ENCODE data around the gene SLC1A3. TPM values are rescaled to one million over a fixed set of nuclear protein-coding genes. Genes with fewer than 3 reads are reported as not detected.

The SLC1A3 gene
- total RNA-seq, 1 donor from 2014 or later, result 8.5 TPM

DNA sequence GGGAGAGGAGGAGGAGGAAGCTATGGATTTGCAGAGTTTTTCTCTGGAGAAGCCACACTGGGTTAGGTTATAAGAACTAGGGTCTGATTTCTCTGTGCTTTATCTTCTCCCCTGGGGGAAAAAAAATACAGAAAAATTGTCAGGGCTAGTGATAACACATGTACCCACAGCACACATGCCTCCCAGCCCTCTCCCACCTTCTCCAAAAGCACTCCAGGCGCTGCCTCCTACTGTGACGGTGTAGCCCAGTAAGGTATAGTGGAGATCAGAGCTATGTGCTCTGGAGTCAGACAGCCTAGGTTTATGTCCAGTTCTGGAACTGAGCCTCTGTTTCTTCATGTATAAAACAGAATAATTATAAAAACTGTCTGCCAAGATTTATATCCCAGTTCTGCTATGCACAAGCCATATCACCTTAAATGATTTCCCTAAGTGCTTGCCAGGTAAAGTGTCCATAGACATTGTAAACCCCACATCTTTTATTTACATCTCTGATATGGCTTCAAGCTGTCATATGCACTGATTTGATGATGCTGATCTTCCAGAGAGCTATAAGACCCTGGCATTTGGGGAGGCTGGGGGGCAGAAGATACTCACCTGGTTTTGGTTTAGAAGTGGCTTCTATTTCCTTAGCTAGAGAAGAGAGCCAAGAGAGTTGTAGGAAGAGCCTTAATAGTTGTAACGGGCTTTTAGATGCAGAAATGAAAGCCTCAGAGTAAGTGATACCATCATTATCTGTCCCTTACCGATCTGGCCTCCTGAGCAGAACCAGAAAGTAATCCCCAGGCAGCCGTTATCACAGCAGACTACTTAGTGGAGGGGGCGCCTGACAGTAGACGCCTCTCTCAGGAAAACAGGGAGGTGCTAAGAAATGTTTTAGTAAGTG, 7.6 kb downstream of the SLC1A3 start:
- H3K4me1 ChIP-seq, result peaks cover 31% of the 10 kb centered on the region
- no peaks in the 10 kb centered on the region for H4K20me1 ChIP-seq (ENCODE audit: low read depth)
- no peak overlapping the region for H2AFZ ChIP-seq (replicated peaks)
- peaks cover 5% of the 10 kb centered on the region for H3K9me3 Mint-ChIP-seq
- TF ChIP-seq, protein P1, sequence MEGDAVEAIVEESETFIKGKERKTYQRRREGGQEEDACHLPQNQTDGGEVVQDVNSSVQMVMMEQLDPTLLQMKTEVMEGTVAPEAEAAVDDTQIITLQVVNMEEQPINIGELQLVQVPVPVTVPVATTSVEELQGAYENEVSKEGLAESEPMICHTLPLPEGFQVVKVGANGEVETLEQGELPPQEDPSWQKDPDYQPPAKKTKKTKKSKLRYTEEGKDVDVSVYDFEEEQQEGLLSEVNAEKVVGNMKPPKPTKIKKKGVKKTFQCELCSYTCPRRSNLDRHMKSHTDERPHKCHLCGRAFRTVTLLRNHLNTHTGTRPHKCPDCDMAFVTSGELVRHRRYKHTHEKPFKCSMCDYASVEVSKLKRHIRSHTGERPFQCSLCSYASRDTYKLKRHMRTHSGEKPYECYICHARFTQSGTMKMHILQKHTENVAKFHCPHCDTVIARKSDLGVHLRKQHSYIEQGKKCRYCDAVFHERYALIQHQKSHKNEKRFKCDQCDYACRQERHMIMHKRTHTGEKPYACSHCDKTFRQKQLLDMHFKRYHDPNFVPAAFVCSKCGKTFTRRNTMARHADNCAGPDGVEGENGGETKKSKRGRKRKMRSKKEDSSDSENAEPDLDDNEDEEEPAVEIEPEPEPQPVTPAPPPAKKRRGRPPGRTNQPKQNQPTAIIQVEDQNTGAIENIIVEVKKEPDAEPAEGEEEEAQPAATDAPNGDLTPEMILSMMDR (IDR thresholded peaks at IDR 0.05), result no peak
- TF ChIP-seq EZH2 (IDR thresholded peaks at IDR 0.05) (no peak), EZH2phosphoT487 (IDR thresholded peaks at IDR 0.05) (no peak)
- H3F3A ChIP-seq (ENCODE audit: low read depth), result no peaks in the 10 kb centered on the region
- H3K4me1 Mint-ChIP-seq, result peaks cover 11% of the 10 kb centered on the region
- DNase-seq (ENCODE audit: low spot score), result no peak
- peaks cover 48% of the 10 kb centered on the region for H3K36me3 Mint-ChIP-seq
- H3K9me3 ChIP-seq (ENCODE audit: low read depth), result no peaks in the 10 kb centered on the region
- no peak overlapping the region for H3K27ac ChIP-seq
- no peak overlapping the region for H3K4me3 Mint-ChIP-seq
- H3K79me2 ChIP-seq (ENCODE audit: low read depth), result no peaks in the 10 kb centered on the region
- no peaks in the 10 kb centered on the region for H3K27me3 Mint-ChIP-seq (ENCODE audit: insufficient read depth, low read depth)
- no peak overlapping the region for H3K9ac ChIP-seq
- H3K27me3 ChIP-seq, result no peaks in the 10 kb centered on the region
- no peak overlapping the region for H3K4me2 ChIP-seq
- H3K27ac Mint-ChIP-seq, result peak overlapping the region; percentile 14
- no peak overlapping the region for H3K4me3 ChIP-seq
- H3K36me3 ChIP-seq, result no peaks in the 10 kb centered on the region

DNA sequence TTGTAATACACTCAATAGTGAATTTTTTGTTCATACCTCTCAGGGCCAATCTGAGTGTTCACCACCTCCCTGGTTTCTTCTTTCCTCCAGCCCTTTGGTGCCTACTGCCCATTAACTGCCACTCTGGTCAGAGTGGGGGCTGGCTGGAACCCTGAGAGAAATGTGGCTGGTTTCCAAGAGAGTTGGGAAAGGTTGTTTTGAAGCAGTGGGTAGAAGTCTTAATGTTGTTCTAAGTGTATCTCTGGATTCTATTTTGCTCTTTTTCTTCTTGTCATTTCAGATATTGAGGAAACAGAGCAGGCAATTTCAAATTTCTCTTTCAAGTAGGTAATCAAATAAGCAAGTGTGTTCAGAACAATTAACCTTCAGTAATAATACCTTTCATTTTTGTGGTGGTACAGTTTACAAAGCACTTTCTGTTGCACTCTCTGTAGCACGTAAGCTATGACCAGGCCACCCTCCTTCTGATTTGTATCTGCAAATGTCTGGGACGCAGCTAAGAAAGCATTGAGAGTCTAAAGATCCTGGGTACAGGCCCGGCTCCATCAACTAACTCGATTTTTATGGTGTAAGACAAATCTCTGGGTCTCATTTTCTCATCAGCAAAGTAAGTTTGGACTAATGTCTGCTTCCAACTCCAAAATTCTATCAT, 8.4 kb downstream of the SLC1A3 start:
- H3F3A ChIP-seq (ENCODE audit: low read depth), result no peaks in the 10 kb centered on the region
- Mint-ChIP-seq H3K27me3 (ENCODE audit: insufficient read depth, low read depth) (no peaks in the 10 kb centered on the region), H3K36me3 (peaks cover 48% of the 10 kb centered on the region), H3K4me3 (no peak overlapping the region), H3K27ac (no peak overlapping the region), H3K9me3 (peaks cover 5% of the 10 kb centered on the region), H3K4me1 (peaks cover 11% of the 10 kb centered on the region)
- H3K9me3 ChIP-seq (ENCODE audit: low read depth), result no peaks in the 10 kb centered on the region
- H3K36me3 ChIP-seq, result no peaks in the 10 kb centered on the region
- no peak overlapping the region for H2AFZ ChIP-seq (replicated peaks)
- H4K20me1 ChIP-seq (ENCODE audit: low read depth), result no peaks in the 10 kb centered on the region
- no peaks in the 10 kb centered on the region for H3K79me2 ChIP-seq (ENCODE audit: low read depth)
- no peaks in the 10 kb centered on the region for H3K27me3 ChIP-seq
- no peak overlapping the region for H3K27ac ChIP-seq
- H3K4me3 ChIP-seq, result no peak overlapping the region
- DNase-seq (ENCODE audit: low spot score), result no peak
- H3K4me2 ChIP-seq, result no peak overlapping the region
- H3K9ac ChIP-seq, result no peak overlapping the region
- peaks cover 35% of the 10 kb centered on the region for H3K4me1 ChIP-seq
- TF ChIP-seq, protein P1 (IDR thresholded peaks at IDR 0.05), result no peak
- TF ChIP-seq EZH2phosphoT487 (IDR thresholded peaks at IDR 0.05) (no peak), EZH2 (IDR thresholded peaks at IDR 0.05) (no peak)

DNA sequence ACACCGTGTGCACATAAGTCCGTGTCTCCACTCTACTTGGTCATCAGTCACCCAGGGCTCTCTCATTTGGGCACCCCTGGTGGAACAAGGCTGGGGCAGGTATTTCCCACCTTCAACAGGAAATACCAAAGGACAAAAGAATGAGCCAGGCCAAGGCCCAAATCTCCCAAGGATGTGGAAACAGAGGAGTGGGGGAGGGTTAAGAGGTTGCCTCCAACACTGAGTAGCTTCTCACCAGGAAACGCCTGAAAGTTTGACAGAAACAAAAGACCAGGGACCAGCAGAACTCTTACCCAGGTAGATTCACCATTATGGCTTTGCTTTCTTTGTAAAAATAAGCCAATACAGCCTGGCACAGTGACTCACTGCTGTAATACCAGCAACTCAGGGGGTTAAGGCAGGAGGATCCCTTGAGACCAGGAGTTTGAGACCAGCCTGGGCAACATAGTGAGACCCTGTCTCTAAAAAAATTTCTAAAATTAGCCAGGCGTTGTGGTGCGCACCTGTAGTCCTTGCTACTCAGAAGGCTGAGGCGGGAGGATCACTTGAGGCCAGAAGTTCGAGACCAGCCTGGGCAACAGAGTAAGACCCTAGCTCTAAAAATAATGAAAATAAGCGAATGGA, 12.7 kb downstream of the SLC1A3 start:
- Mint-ChIP-seq H3K9me3 (no peaks in the 10 kb centered on the region), H3K36me3 (peaks cover 28% of the 10 kb centered on the region), H3K27ac (no peak overlapping the region), H3K4me3 (no peak overlapping the region), H3K27me3 (ENCODE audit: insufficient read depth, low read depth) (peaks cover 3% of the 10 kb centered on the region), H3K4me1 (peaks cover 7% of the 10 kb centered on the region)
- no peak overlapping the region for H3K27ac ChIP-seq
- no peaks in the 10 kb centered on the region for H3K9me3 ChIP-seq (ENCODE audit: low read depth)
- no peaks in the 10 kb centered on the region for H4K20me1 ChIP-seq (ENCODE audit: low read depth)
- H3K79me2 ChIP-seq (ENCODE audit: low read depth), result no peaks in the 10 kb centered on the region
- no peak overlapping the region for H3K9ac ChIP-seq
- H2AFZ ChIP-seq (replicated peaks), result peak overlapping the region; percentile 80
- H3K36me3 ChIP-seq, result no peaks in the 10 kb centered on the region
- H3F3A ChIP-seq (ENCODE audit: low read depth), result no peaks in the 10 kb centered on the region
- H3K4me2 ChIP-seq, result peak overlapping the region; percentile 38
- no peak for DNase-seq (ENCODE audit: low spot score)
- no peaks in the 10 kb centered on the region for H3K27me3 ChIP-seq
- TF ChIP-seq EZH2phosphoT487 (IDR thresholded peaks at IDR 0.05), result no peak
- TF ChIP-seq, protein P1 (IDR thresholded peaks at IDR 0.05), result no peak
- TF ChIP-seq EZH2 (IDR thresholded peaks at IDR 0.05), result no peak
- peaks cover 30% of the 10 kb centered on the region for H3K4me1 ChIP-seq
- no peak overlapping the region for H3K4me3 ChIP-seq
